NT2/D1 (cell line): ENCODE results near the gene RAB26.

Experiments
- SUZ12 ChIP-seq: IDR thresholded peaks from 2 replicates; pipeline ENCODE4 v1.6.1; 2011; ENCODE audit not compliant: insufficient read length, insufficient read depth; ENCODE audit errors: extremely low read depth
- YY1 ChIP-seq: IDR thresholded peaks from 2 replicates; pipeline ENCODE4 v1.6.1; 2011; ENCODE audit not compliant: insufficient read length, insufficient read depth
- ZNF274 ChIP-seq: IDR thresholded peaks from 2 replicates; pipeline ENCODE4 v1.6.1; 2011; ENCODE audit warnings: mild to moderate bottlenecking, low read depth, low read length

GRCh38 chr16:2179576-2179975, 31.2 kb downstream of the RAB26 start:
- TF ChIP-seq ZNF274, result no peak
- TF ChIP-seq YY1, result no peak
- TF ChIP-seq SUZ12, result no peak
